ENCODE results near the gene SORCS3. TPM values are rescaled to one million over a fixed set of nuclear protein-coding genes. Genes with fewer than 3 reads are reported as not detected.

SORCS3 gene
- total and polyA plus RNA-seq, 10 of the 15 experiments (the other 5 are each of a cell fraction or from before 2014, with no cell fraction given): 0.01 to 0.04 (median 0.02) TPM; not detected in 7

GRCh38 chr10:104872691-104873090 is 231.6 kb downstream of the SORCS3 start:
- ATAC-seq: no peak
- H3K4me1 ChIP-seq (ENCODE audit: control insufficient read depth, insufficient read depth, low read length): no peaks in the 10 kb centered on the region
- no peak for TF ChIP-seq FOXM1 (IDR thresholded peaks at IDR 0.05; ENCODE audit: low read depth, low read length)
- no peak for TF ChIP-seq KDM1A (IDR thresholded peaks at IDR 0.05; ENCODE audit: borderline replicate concordance)
- TF ChIP-seq MEF2B (IDR thresholded peaks at IDR 0.05; ENCODE audit: partially characterized antibody, poor library complexity, severe bottlenecking): no peak
- TF ChIP-seq STAT3 (IDR thresholded peaks at IDR 0.05; ENCODE audit: low read depth, low read length): no peak
- TF ChIP-seq RB1 (IDR thresholded peaks at IDR 0.05; ENCODE audit: borderline replicate concordance): no peak
- no peak for TF ChIP-seq ZNF24 (IDR thresholded peaks at IDR 0.05)
- no peak for TF ChIP-seq SREBF2 (IDR thresholded peaks at IDR 0.05; ENCODE audit: low read length)
- TF ChIP-seq TAF1 (IDR thresholded peaks at IDR 0.05; ENCODE audit: borderline replicate concordance, low read depth, low read length): no peak
- no peak for TF ChIP-seq RUNX3 (IDR thresholded peaks at IDR 0.05; ENCODE audit: low read length)
- TF ChIP-seq E4F1 (IDR thresholded peaks at IDR 0.05; ENCODE audit: borderline replicate concordance, partially characterized antibody): no peak
- TF ChIP-seq ZNF274 (IDR thresholded peaks at IDR 0.05; ENCODE audit: insufficient read depth, insufficient read length): no peak
- TF ChIP-seq CHD1 (IDR thresholded peaks at IDR 0.05; ENCODE audit: low read depth, low read length): no peak
- TF ChIP-seq ZBTB11 (CRISPR knock-in tag; IDR thresholded peaks at IDR 0.05): no peak
- no peak for TF ChIP-seq ZZZ3 (IDR thresholded peaks at IDR 0.05; ENCODE audit: control insufficient read depth, insufficient read length, low read depth)
- no peak for TF ChIP-seq SUPT20H (IDR thresholded peaks at IDR 0.05; ENCODE audit: borderline replicate concordance, control insufficient read depth, low read depth, low read length)
- no peak for TF ChIP-seq EED (IDR thresholded peaks at IDR 0.05; ENCODE audit: low read depth)
- TF ChIP-seq EP300 (IDR thresholded peaks at IDR 0.05; ENCODE audit: borderline replicate concordance in 1 of 2, control insufficient read depth in 1 of 2, low read depth in 2 of 2, low read length in 2 of 2): no peak
- TF ChIP-seq JUNB (IDR thresholded peaks at IDR 0.05): no peak
- no peak for TF ChIP-seq ESRRA (IDR thresholded peaks at IDR 0.05; ENCODE audit: low read length)
- no peak for TF ChIP-seq EGR1 (IDR thresholded peaks at IDR 0.05; ENCODE audit: borderline replicate concordance in 1 of 2, low read depth in 2 of 2, low read length in 2 of 2)
- SMC1A ChIA-PET (ENCODE audit: uncharacterized antibody, unreplicated experiment): no interaction called here
- 13% methylated on average over 2 of the region's 2 CpGs for WGBS (ENCODE audit: insufficient coverage, insufficient replicate concordance, low lambda C conversion rate, missing lambda C conversion rate)
- H2AFZ ChIP-seq (ENCODE audit: control insufficient read depth, low read depth, low read length): no peak overlapping the region
- RAD21 ChIA-PET (ENCODE audit: unreplicated experiment): no interaction called here
- H3K36me3 ChIP-seq (ENCODE audit: control insufficient read depth in 2 of 2, insufficient read depth in 2 of 2, low read length in 1 of 2): no peaks in the 10 kb centered on the region
- H3K27me3 ChIP-seq (replicated peaks in 1 of 2; ENCODE audit: control insufficient read depth in 2 of 2, insufficient read depth in 2 of 2, low read length in 1 of 2): no peaks in the 10 kb centered on the region
- BruUV-seq (replicated peaks): no TSS peak
- CTCF ChIA-PET: interaction anchor here (1.5 kb wide), 1 partner anchor 11 kb away, joined by 4 read pairs; no protein-coding TSS in a partner anchor
- H3K27ac ChIP-seq (ENCODE audit: control insufficient read depth, insufficient read depth): no peak overlapping the region
- no peaks in the 10 kb centered on the region for H3K79me2 ChIP-seq (ENCODE audit: control insufficient read depth, insufficient read depth, low read length)
- no peak overlapping the region for H3K4me3 ChIP-seq
- DNase-seq (ENCODE audit: low read depth, low spot score): no peak
- H3K9me3 ChIP-seq (replicated peaks; ENCODE audit: control insufficient read depth, insufficient read depth, low read length): no peaks in the 10 kb centered on the region
- H3K4me2 ChIP-seq (ENCODE audit: control insufficient read depth, insufficient read depth): no peak overlapping the region
- no peak for FAIRE-seq
- in situ Hi-C loops (cut with MboI) (no loop called here), intact Hi-C loops (cut with micrococcal nuclease; ENCODE audit: unreplicated experiment) (no loop called here)
- no peak overlapping the region for H3K9ac ChIP-seq (ENCODE audit: control insufficient read depth, insufficient read depth, low read length)
- POLR2A ChIA-PET: no interaction called here
- no peaks in the 10 kb centered on the region for H4K20me1 ChIP-seq (ENCODE audit: control insufficient read depth, insufficient read depth)

Measured in GM12878 (cell line).